Common myeloid progenitor, CD34-positive (primary cell): ENCODE measurements around the gene ATP2B1.

Source experiments
- CTCF ChIA-PET: fragments of 350-600 bp; sonication (Branson Sonifier 250); formaldehyde crosslinking; loops from one replicate; lab custom pipeline; 2021; ENCODE audit warnings: antibody characterized with exemption; lab: Charles Lee
- POLR2A ChIA-PET: fragments of 350-600 bp; sonication (Branson Sonifier 250); formaldehyde crosslinking; loops from one replicate; lab custom pipeline; 2021; ENCODE audit warnings: antibody characterized with exemption; lab: Charles Lee
- DNase-seq, 3 donors: peaks; one replicate each; pipeline versions ENCODE4 v3.0.0 to v3.0.0-alpha.2; 2013
- H3K27ac ChIP-seq, 2 experiments: 1 replicate in 1 of 2; 2 replicates in 1 of 2; pipeline ENCODE4 v1.7.0; 2013; ENCODE audit warnings: inconsistent platforms in 2 of 2, low read length in 2 of 2, mild to moderate bottlenecking in 2 of 2, low read depth in 1 of 2, moderate library complexity in 1 of 2; ENCODE audit not compliant: severe bottlenecking in 2 of 2, insufficient read depth in 1 of 2, poor library complexity in 1 of 2
- H3K27me3 ChIP-seq, 5 experiments: replicated peaks in 2 of 5; 1 replicate in 3 of 5; 2 replicates in 2 of 5; pipeline versions ENCODE4 v1.6.1 to v1.7.0; 2013; ENCODE audit warnings: low read length in 4 of 5, mild to moderate bottlenecking in 2 of 5, moderate library complexity in 2 of 5, inconsistent platforms in 1 of 5; ENCODE audit not compliant: insufficient read depth in 5 of 5, control insufficient read depth in 4 of 5
- H3K36me3 ChIP-seq, 4 experiments: 1 replicate in 2 of 4; 2 replicates in 2 of 4; pipeline versions ENCODE4 v1.6.1 to v1.7.0; 2013; ENCODE audit warnings: low read length in 3 of 4, control low read depth in 1 of 4, mild to moderate bottlenecking in 1 of 4; ENCODE audit not compliant: control insufficient read depth in 4 of 4, insufficient read depth in 4 of 4
- H3K4me1 ChIP-seq, 4 experiments: 1 replicate in 3 of 4; 2 replicates in 1 of 4; pipeline versions ENCODE4 v1.6.1 to v1.7.1; 2013; ENCODE audit warnings: low read length in 3 of 4, mild to moderate bottlenecking in 3 of 4, control low read depth in 1 of 4, inconsistent platforms in 1 of 4, moderate library complexity in 1 of 4; ENCODE audit not compliant: control insufficient read depth in 4 of 4, insufficient read depth in 4 of 4; ENCODE audit errors: control extremely low read depth in 1 of 4
- H3K4me3 ChIP-seq, 7 experiments: 1 replicate in 4 of 7; 2 replicates in 3 of 7; pipeline versions ENCODE4 v1.5.1 to v1.7.0; 2013; ENCODE audit warnings: mild to moderate bottlenecking in 7 of 7, low read length in 6 of 7, moderate library complexity in 6 of 7, inconsistent platforms in 2 of 7, low read depth in 2 of 7, control low read depth in 1 of 7; ENCODE audit not compliant: insufficient read depth in 4 of 7, control insufficient read depth in 1 of 7; ENCODE audit errors: extremely low read depth in 1 of 7
- H3K9me3 ChIP-seq, 5 experiments: 1 replicate in 4 of 5; 2 replicates in 1 of 5; pipeline versions ENCODE4 v1.6.1 to v1.7.1; 2013; ENCODE audit warnings: low read length in 4 of 5, mild to moderate bottlenecking in 2 of 5, inconsistent platforms in 1 of 5, low read depth in 1 of 5, moderate library complexity in 1 of 5; ENCODE audit not compliant: control insufficient read depth in 4 of 5, insufficient read depth in 2 of 5; ENCODE audit errors: control extremely low read depth in 1 of 5
- WGBS: methylation state at CpG from one replicate; pipeline ENCODE4 v1.1.5; 2013; ENCODE audit not compliant: insufficient coverage; 5-methylcytosine and 5-hydroxymethylcytosine counted together

The ATP2B1 gene

GRCh38 chr12:89571491-89572195, 137.0 kb downstream of the ATP2B1 start:
- Histone ChIP-seq H3K36me3 (no peaks in the 10 kb centered on the region), H3K27me3 (no peaks in the 10 kb centered on the region), H3K4me1 (peaks cover 4 to 12% (median 9%) of the 10 kb centered on the region in 4 experiments), H3K9me3 (no peaks in the 10 kb centered on the region), H3K4me3 (no peak overlapping the region), H3K27ac (no peak overlapping the region)
- CTCF ChIA-PET, result no interaction called here
- POLR2A ChIA-PET, result no interaction called here
- 100% methylated on average over 4 of the region's 4 CpGs for WGBS
- DNase-seq, result no peak

- no peaks in the 10 kb centered on the region for H3K36me3 ChIP-seq
- H3K9me3 ChIP-seq, result no peaks in the 10 kb centered on the region
- DNase-seq, result no peak
- ChIA-PET CTCF (no interaction called here), POLR2A (no interaction called here)
- H3K4me3 ChIP-seq, result no peak overlapping the region
- H3K4me1 ChIP-seq, result no peaks in the 10 kb centered on the region
- 94% methylated on average over 2 of the region's 5 CpGs for WGBS
- H3K27me3 ChIP-seq, result no peaks in the 10 kb centered on the region
- H3K27ac ChIP-seq, result no peak overlapping the region
Measured at GRCh38 chr12:89568484-89568883, 140.2 kb downstream of the ATP2B1 start.

GRCh38 chr12:89567691-89568239, 140.9 kb downstream of the ATP2B1 start:
- H3K36me3 ChIP-seq, result no peaks in the 10 kb centered on the region
- POLR2A ChIA-PET, result no interaction called here
- CTCF ChIA-PET, result no interaction called here
- H3K4me1 ChIP-seq, result no peaks in the 10 kb centered on the region
- no peaks in the 10 kb centered on the region for H3K27me3 ChIP-seq
- H3K9me3 ChIP-seq, result no peaks in the 10 kb centered on the region
- no peak overlapping the region for H3K27ac ChIP-seq
- H3K4me3 ChIP-seq, result no peak overlapping the region
- WGBS, result 100% methylated on average over 2 of the region's 3 CpGs
- DNase-seq, result no peak

- ChIA-PET CTCF (no interaction called here), POLR2A (no interaction called here)
- H3K27me3 ChIP-seq, result no peaks in the 10 kb centered on the region
- H3K36me3 ChIP-seq, result no peaks in the 10 kb centered on the region
- no peaks in the 10 kb centered on the region for H3K9me3 ChIP-seq
- H3K4me1 ChIP-seq, result no peaks in the 10 kb centered on the region
- H3K27ac ChIP-seq, result no peak overlapping the region
- no peak overlapping the region for H3K4me3 ChIP-seq
- DNase-seq, result no peak
Measured at GRCh38 chr12:89566615-89567014, 142.0 kb downstream of the ATP2B1 start.

GRCh38 chr12:89565002-89565401, 143.6 kb downstream of the ATP2B1 start:
- no peaks in the 10 kb centered on the region for H3K27me3 ChIP-seq
- H3K36me3 ChIP-seq, result no peaks in the 10 kb centered on the region
- H3K4me3 ChIP-seq, result no peak overlapping the region
- ChIA-PET POLR2A (no interaction called here), CTCF (no interaction called here)
- no peak for DNase-seq
- no peaks in the 10 kb centered on the region for H3K9me3 ChIP-seq
- H3K27ac ChIP-seq, result no peak overlapping the region
- no peaks in the 10 kb centered on the region for H3K4me1 ChIP-seq

- H3K36me3 ChIP-seq, result no peaks in the 10 kb centered on the region
- WGBS, result 98% methylated on average over 10 of the region's 10 CpGs
- CTCF ChIA-PET, result interaction anchor here (2.1 kb wide), 1 partner anchor 15 kb away, joined by 9 read pairs; no protein-coding TSS in a partner anchor
- H3K4me1 ChIP-seq, result no peaks in the 10 kb centered on the region
- H3K4me3 ChIP-seq, result no peak overlapping the region
- no peak for DNase-seq
- no peaks in the 10 kb centered on the region for H3K9me3 ChIP-seq
- H3K27ac ChIP-seq, result no peak overlapping the region
- POLR2A ChIA-PET, result no interaction called here
- H3K27me3 ChIP-seq, result no peaks in the 10 kb centered on the region
Measured at GRCh38 chr12:89559753-89560152, 148.9 kb downstream of the ATP2B1 start.

GRCh38 chr12:89556976-89557375, 151.7 kb downstream of the ATP2B1 start:
- Histone ChIP-seq H3K36me3 (no peaks in the 10 kb centered on the region), H3K4me3 (no peak overlapping the region), H3K4me1 (no peaks in the 10 kb centered on the region), H3K9me3 (peaks cover 0 to under 1% (median 0%) of the 10 kb centered on the region in 5 experiments), H3K27ac (no peak overlapping the region), H3K27me3 (no peaks in the 10 kb centered on the region)
- POLR2A ChIA-PET, result no interaction called here
- CTCF ChIA-PET, result no interaction called here
- no peak for DNase-seq
- WGBS, result 92% methylated on average over 2 of the region's 2 CpGs
